HL-60 (cell line): ENCODE results near the gene EMC6.

Experiments used
- DNase-seq, 2 experiments: peaks; one replicate each; pipeline ENCODE4 v3.0.0-alpha.2; 2010 to 2020; ENCODE audit warnings: low read depth in 1 of 2, low spot score in 1 of 2
- H3K27ac ChIP-seq: fragments of 250-450 bp; sonication (Bioruptor Pico); replicated peaks from 2 replicates; pipeline ENCODE4 v1.5.1; 2020; ENCODE audit warnings: mild to moderate bottlenecking, moderate library complexity
- H3K27me3 ChIP-seq: fragments of 250-450 bp; sonication (Bioruptor Pico); 2 replicates; pipeline ENCODE4 v1.5.1; 2021; ENCODE audit warnings: mild to moderate bottlenecking, moderate library complexity; ENCODE audit not compliant: insufficient read depth, poor library complexity, severe bottlenecking
- H3K4me3 ChIP-seq: replicated peaks from 2 replicates; pipeline ENCODE4 v1.5.1; 2011; ENCODE audit warnings: mild to moderate bottlenecking, control low read depth, low read length; ENCODE audit not compliant: insufficient read depth
- GABPA ChIP-seq: IDR thresholded peaks from 2 replicates; pipeline ENCODE4 v1.6.1; 2012; ENCODE audit warnings: low read depth
- POLR2AphosphoS5 ChIP-seq: IDR thresholded peaks from 2 replicates; pipeline ENCODE4 v1.6.1; 2012; ENCODE audit warnings: low read depth
- REST ChIP-seq: IDR thresholded peaks from 2 replicates; pipeline ENCODE4 v1.6.1; 2012; ENCODE audit warnings: low read depth; ENCODE audit not compliant: insufficient replicate concordance
- SPI1 ChIP-seq: IDR thresholded peaks from 2 replicates; pipeline ENCODE4 v1.6.1; 2012; ENCODE audit warnings: low read depth, mild to moderate bottlenecking, borderline replicate concordance
- TF ChIP-seq, protein P1 (sequence below): IDR thresholded peaks from one replicate; pipeline ENCODE4 v1.5.1; 2011; ENCODE audit warnings: low read length, control low read depth, inconsistent platforms; ENCODE audit not compliant: insufficient read depth

EMC6 gene

GRCh38 chr17:3688852-3689261 is 20.2 kb downstream of the EMC6 start:
- Histone ChIP-seq H3K27me3 (no peaks in the 10 kb centered on the region), H3K27ac (no peak overlapping the region)
- no peak for TF ChIP-seq GABPA
- TF ChIP-seq REST = no peak
- TF ChIP-seq, protein P1, sequence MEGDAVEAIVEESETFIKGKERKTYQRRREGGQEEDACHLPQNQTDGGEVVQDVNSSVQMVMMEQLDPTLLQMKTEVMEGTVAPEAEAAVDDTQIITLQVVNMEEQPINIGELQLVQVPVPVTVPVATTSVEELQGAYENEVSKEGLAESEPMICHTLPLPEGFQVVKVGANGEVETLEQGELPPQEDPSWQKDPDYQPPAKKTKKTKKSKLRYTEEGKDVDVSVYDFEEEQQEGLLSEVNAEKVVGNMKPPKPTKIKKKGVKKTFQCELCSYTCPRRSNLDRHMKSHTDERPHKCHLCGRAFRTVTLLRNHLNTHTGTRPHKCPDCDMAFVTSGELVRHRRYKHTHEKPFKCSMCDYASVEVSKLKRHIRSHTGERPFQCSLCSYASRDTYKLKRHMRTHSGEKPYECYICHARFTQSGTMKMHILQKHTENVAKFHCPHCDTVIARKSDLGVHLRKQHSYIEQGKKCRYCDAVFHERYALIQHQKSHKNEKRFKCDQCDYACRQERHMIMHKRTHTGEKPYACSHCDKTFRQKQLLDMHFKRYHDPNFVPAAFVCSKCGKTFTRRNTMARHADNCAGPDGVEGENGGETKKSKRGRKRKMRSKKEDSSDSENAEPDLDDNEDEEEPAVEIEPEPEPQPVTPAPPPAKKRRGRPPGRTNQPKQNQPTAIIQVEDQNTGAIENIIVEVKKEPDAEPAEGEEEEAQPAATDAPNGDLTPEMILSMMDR = no peak
- TF ChIP-seq POLR2AphosphoS5 = no peak
- no peak for TF ChIP-seq SPI1

GRCh38 chr17:3689262-3690093 is 20.9 kb downstream of the EMC6 start:
- no peak for TF ChIP-seq REST
- TF ChIP-seq, protein P1 = no peak
- TF ChIP-seq SPI1 = no peak
- no peak for TF ChIP-seq POLR2AphosphoS5
- no peak for TF ChIP-seq GABPA
- no peaks in the 10 kb centered on the region for H3K27me3 ChIP-seq
- no peak for DNase-seq
- no peak overlapping the region for H3K4me3 ChIP-seq
- no peak overlapping the region for H3K27ac ChIP-seq

More at GRCh38 chr17:3688852-3689261, 20.2 kb downstream of the EMC6 start:
- no peak overlapping the region for H3K4me3 ChIP-seq
- DNase-seq = no peak

DNA sequence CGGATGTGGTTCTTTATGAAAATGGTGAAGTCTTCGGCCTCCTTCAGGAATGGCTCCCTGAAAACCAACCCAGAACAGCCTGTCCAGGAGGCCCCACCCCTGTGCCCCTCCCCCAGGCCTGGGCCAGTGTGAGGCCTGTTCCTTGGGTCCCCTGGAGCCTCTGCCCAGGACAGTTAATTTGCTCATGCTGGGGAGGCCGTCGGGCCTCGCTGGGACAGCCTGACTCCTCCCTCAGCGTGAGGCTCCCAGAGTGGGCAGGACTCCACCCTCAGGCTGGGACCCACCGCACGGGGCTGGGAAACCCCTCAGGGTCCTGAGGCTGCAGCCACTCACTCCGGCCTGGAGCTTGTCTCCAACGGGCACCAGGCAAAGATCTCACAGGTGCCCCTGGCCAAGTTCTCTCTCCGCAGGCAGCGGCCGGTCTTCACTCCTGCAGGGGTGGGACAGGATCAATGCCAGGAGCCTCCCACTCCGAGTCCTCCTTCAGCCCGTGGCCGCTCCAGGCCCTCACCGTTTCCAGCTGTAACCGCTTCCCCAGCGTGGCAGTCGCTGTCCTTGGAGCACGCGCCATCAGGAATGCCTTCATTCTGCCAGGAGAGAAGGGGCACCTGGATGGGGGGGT is 21.6 kb downstream of the EMC6 start:
- DNase-seq = no peak
- Histone ChIP-seq H3K4me3 (no peak overlapping the region), H3K27ac (no peak overlapping the region), H3K27me3 (no peaks in the 10 kb centered on the region)
- TF ChIP-seq SPI1 = no peak
- TF ChIP-seq GABPA = no peak
- no peak for TF ChIP-seq REST
